Panc1 (cell line): Measurements from ENCODE around the gene SULT6B1. TPM values are rescaled to one million over a fixed set of nuclear protein-coding genes. Genes with fewer than 3 reads are reported as not detected.

ENCODE experiments used
- ATAC-seq: fragments of 200-7000 bp; cut with Tn5 transposase; 2 replicates; pipeline ENCODE4 v1.9.1; 2020; ENCODE audit warnings: mild to moderate bottlenecking, moderate library complexity
- BruUV-seq: library from RNA; stranded (reverse); fragments of 400-500 nt; replicated peaks from 2 replicates; lab custom pipeline; 2021; lab: Mats Ljungman, UMichigan
- CTCF ChIA-PET: fragments of 300-600 bp; sonication (Branson Sonifier 250); formaldehyde crosslinking; loops from one replicate; lab custom pipeline; 2022; ENCODE audit warnings: antibody characterized with exemption; lab: Charles Lee
- POLR2A ChIA-PET: fragments of 300-600 bp; sonication (Branson Sonifier 250); formaldehyde crosslinking; loops from one replicate; lab custom pipeline; 2022; ENCODE audit warnings: antibody characterized with exemption; lab: Charles Lee
- DNase-seq: peaks from one replicate; pipeline ENCODE4 v3.0.0-alpha.2; 2010; ENCODE audit warnings: low read depth, low spot score
- H3K27ac ChIP-seq: 2 replicates; pipeline ENCODE4 v1.5.1; 2011; ENCODE audit warnings: mild to moderate bottlenecking, low read length, inconsistent platforms
- H3K27me3 ChIP-seq: fragments of 200-500 bp; sonication (Bioruptor generic); 2 replicates; pipeline ENCODE4 v1.6.0; 2014; ENCODE audit warnings: low read length, inconsistent platforms; ENCODE audit not compliant: control insufficient read depth, insufficient read depth
- H3K36me3 ChIP-seq: fragments of 200-500 bp; sonication (Bioruptor generic); 2 replicates; pipeline ENCODE4 v1.5.1; 2014; ENCODE audit warnings: inconsistent platforms, mild to moderate bottlenecking, low read length, moderate library complexity; ENCODE audit not compliant: control insufficient read depth, insufficient read depth
- H3K4me1 ChIP-seq: 2 replicates; pipeline ENCODE4 v1.5.1; 2011; ENCODE audit warnings: inconsistent platforms, mild to moderate bottlenecking, low read length, moderate library complexity; ENCODE audit not compliant: control insufficient read depth, insufficient read depth
- H3K4me3 ChIP-seq, 2 experiments: 2 replicates each; pipeline ENCODE4 v1.5.1; 2011 to 2012; ENCODE audit warnings: low read depth in 2 of 2, low read length in 2 of 2, mild to moderate bottlenecking in 2 of 2, inconsistent platforms in 1 of 2, moderate library complexity in 1 of 2
- H3K9me3 ChIP-seq: fragments of 200-500 bp; sonication (Bioruptor generic); 2 replicates; pipeline ENCODE4 v1.5.1; 2014; ENCODE audit warnings: low read depth, mild to moderate bottlenecking, inconsistent platforms, low read length, moderate library complexity; ENCODE audit not compliant: control insufficient read depth, insufficient read depth
- POLR2AphosphoS5 ChIP-seq: IDR thresholded peaks from 2 replicates; pipeline ENCODE4 v1.6.1; 2012; ENCODE audit warnings: mild to moderate bottlenecking, low read depth, low read length, moderate library complexity
- SIN3A ChIP-seq: IDR thresholded peaks from 2 replicates; pipeline ENCODE4 v1.6.1; 2012; ENCODE audit warnings: low read depth, mild to moderate bottlenecking, low read length, moderate library complexity, borderline replicate concordance; ENCODE audit not compliant: insufficient read depth
- TCF7L2 ChIP-seq: IDR thresholded peaks from 2 replicates; pipeline ENCODE4 v1.6.1; 2011; ENCODE audit warnings: mild to moderate bottlenecking, low read depth, low read length, inconsistent platforms
- in situ Hi-C: cut with HindIII; loops from 2 replicates; pipeline ENCODE4 v1.10.0; 2016; ENCODE audit warnings: low sequenced_read_pairs, low pct_unique_long_range_greater_than_20kb
- intact Hi-C: fragments of 100-400 bp; cut with micrococcal nuclease; formaldehyde crosslinking; loops from one replicate; pipeline ENCODE4 v1.10.0; 2022; ENCODE audit not compliant: unreplicated experiment
- total RNA-seq: library from RNA; stranded (reverse); gene quantifications from one replicate; pipeline ENCODE4 v1.2.1, GENCODE V29; 2021; ENCODE audit not compliant: unreplicated experiment
- TF ChIP-seq, protein P1 (sequence below), 2 experiments: IDR thresholded peaks; 2 replicates each; pipeline ENCODE4 v1.6.1; 2011 to 2012; ENCODE audit warnings: low read depth in 2 of 2, control low read depth in 1 of 2, low read length in 1 of 2, mild to moderate bottlenecking in 1 of 2, moderate library complexity in 1 of 2; ENCODE audit not compliant: insufficient read depth in 1 of 2
- TF ChIP-seq, protein P2 (sequence below): fragments of 450-650 bp; IDR thresholded peaks from 2 replicates; pipeline ENCODE4 v1.5.1; 2017; ENCODE audit warnings: mild to moderate bottlenecking

SULT6B1 gene
- total RNA-seq, 1 experiment from 2014 or later: not detected

DNA sequence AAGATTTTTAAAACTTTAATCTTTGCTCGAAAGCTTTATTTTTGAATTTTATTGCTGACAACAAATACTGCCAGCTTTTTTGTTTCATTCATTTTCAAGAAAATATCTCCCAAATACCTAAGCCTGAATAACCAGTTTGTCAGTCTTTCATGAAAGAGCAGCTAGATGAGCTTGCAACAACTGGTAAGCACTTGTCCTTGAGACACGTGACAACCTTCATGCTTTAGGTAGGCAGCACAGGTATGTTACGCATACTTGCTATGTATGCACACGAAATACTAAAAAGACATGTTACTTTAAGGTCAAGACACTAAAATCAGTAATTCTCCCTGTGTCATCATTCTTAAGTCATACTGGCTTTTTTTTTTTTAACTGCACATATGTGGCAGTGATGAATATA lies 30.6 kb upstream of the SULT6B1 start:
- H3K4me1 ChIP-seq: no peaks in the 10 kb centered on the region
- BruUV-seq: no TSS peak
- TF ChIP-seq, protein P1, sequence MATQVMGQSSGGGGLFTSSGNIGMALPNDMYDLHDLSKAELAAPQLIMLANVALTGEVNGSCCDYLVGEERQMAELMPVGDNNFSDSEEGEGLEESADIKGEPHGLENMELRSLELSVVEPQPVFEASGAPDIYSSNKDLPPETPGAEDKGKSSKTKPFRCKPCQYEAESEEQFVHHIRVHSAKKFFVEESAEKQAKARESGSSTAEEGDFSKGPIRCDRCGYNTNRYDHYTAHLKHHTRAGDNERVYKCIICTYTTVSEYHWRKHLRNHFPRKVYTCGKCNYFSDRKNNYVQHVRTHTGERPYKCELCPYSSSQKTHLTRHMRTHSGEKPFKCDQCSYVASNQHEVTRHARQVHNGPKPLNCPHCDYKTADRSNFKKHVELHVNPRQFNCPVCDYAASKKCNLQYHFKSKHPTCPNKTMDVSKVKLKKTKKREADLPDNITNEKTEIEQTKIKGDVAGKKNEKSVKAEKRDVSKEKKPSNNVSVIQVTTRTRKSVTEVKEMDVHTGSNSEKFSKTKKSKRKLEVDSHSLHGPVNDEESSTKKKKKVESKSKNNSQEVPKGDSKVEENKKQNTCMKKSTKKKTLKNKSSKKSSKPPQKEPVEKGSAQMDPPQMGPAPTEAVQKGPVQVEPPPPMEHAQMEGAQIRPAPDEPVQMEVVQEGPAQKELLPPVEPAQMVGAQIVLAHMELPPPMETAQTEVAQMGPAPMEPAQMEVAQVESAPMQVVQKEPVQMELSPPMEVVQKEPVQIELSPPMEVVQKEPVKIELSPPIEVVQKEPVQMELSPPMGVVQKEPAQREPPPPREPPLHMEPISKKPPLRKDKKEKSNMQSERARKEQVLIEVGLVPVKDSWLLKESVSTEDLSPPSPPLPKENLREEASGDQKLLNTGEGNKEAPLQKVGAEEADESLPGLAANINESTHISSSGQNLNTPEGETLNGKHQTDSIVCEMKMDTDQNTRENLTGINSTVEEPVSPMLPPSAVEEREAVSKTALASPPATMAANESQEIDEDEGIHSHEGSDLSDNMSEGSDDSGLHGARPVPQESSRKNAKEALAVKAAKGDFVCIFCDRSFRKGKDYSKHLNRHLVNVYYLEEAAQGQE (IDR thresholded peaks at IDR 0.05; ENCODE audit: insufficient read depth in 1 of 2, low read depth in 2 of 2, low read length in 1 of 2): no peak
- TF ChIP-seq SIN3A (no peak), POLR2AphosphoS5 (no peak), TCF7L2 (no peak)
- TF ChIP-seq, protein P2, sequence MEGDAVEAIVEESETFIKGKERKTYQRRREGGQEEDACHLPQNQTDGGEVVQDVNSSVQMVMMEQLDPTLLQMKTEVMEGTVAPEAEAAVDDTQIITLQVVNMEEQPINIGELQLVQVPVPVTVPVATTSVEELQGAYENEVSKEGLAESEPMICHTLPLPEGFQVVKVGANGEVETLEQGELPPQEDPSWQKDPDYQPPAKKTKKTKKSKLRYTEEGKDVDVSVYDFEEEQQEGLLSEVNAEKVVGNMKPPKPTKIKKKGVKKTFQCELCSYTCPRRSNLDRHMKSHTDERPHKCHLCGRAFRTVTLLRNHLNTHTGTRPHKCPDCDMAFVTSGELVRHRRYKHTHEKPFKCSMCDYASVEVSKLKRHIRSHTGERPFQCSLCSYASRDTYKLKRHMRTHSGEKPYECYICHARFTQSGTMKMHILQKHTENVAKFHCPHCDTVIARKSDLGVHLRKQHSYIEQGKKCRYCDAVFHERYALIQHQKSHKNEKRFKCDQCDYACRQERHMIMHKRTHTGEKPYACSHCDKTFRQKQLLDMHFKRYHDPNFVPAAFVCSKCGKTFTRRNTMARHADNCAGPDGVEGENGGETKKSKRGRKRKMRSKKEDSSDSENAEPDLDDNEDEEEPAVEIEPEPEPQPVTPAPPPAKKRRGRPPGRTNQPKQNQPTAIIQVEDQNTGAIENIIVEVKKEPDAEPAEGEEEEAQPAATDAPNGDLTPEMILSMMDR: no peak
- in situ Hi-C loops (no loop called here), intact Hi-C loops (no loop called here)
- H3K4me3 ChIP-seq: no peak overlapping the region
- no peaks in the 10 kb centered on the region for H3K27me3 ChIP-seq
- ATAC-seq: no peak
- H3K36me3 ChIP-seq: peaks cover 42% of the 10 kb centered on the region
- no peaks in the 10 kb centered on the region for H3K9me3 ChIP-seq
- no peak overlapping the region for H3K27ac ChIP-seq
- POLR2A ChIA-PET: no interaction called here
- no peak for DNase-seq
- CTCF ChIA-PET: interaction anchor here (0.5 kb wide), 1 partner anchor 45 kb away, joined by 10 read pairs; no protein-coding TSS in a partner anchor

DNA sequence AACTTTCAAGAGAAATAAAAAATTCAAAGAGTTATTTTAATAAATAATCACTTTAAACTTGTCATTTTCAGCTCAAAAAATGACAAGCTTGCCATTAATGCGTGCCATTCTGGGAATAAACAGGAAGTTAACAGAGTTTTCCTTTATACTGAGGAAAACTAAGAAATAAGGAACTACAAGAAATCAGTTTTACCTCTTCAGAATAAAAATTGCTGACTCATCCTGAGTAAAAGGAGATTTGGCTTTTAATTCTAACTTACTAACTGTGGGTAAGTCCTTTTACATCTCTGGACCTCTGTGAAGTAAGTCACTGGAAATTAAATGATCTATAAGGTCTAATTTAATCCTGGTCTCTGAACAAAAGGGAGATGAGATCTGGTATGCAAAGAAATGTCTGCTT lies 26.8 kb upstream of the SULT6B1 start:
- BruUV-seq: no TSS peak
- Histone ChIP-seq H3K27me3 (no peaks in the 10 kb centered on the region), H3K27ac (no peak overlapping the region; the same call in 1 of the 2 replicates), H3K9me3 (no peaks in the 10 kb centered on the region), H3K4me1 (no peaks in the 10 kb centered on the region), H3K36me3 (peaks cover 65% of the 10 kb centered on the region), H3K4me3 (no peak overlapping the region)
- TF ChIP-seq SIN3A (no peak), POLR2AphosphoS5 (no peak), TCF7L2 (no peak)
- TF ChIP-seq, protein P2: no peak
- TF ChIP-seq, protein P1 (IDR thresholded peaks at IDR 0.05; ENCODE audit: insufficient read depth in 1 of 2, low read depth in 2 of 2, low read length in 1 of 2): no peak
- DNase-seq (no peak), ATAC-seq (no peak)
- intact Hi-C loops (no loop called here), in situ Hi-C loops (no loop called here)
- ChIA-PET CTCF (no interaction called here), POLR2A (no interaction called here)
